ENCODE measurements around the gene ZNF611.

DNA sequence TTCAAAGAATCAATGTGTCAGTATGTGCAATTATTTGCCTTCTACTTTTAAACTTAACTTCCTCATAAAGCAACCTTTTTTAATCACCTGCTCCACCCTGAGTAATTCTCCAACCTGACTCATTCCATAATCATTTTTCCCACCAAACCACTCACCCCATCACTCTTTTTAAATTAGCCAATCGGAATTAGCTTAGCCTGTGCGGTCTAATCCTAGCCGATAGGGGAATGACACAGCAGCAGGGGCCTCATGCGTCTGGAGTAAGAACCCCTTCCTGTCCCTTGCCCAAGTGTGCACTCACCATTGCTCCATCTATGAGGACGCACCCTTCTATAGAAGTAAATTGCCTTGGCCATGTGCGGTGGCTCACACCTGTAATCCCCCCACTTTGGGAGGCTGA is 69.3 kb downstream of the ZNF611 start:
- TF ChIP-seq CTCF (conservative IDR thresholded peaks at IDR 0.05; ENCODE audit: low read length) (no peak), EZH2phosphoT487 (IDR thresholded peaks at IDR 0.05; ENCODE audit: borderline replicate concordance, low read depth, low read length) (no peak)
